HG03108 (cell line): ENCODE results near the gene RANGAP1.

Experiments
- ATAC-seq: cut with Tn5 transposase; IDR thresholded peaks from one replicate; pipeline ENCODE4 v1.9.1; 2021; ENCODE audit warnings: moderate library complexity; ENCODE audit not compliant: unreplicated experiment

The RANGAP1 gene

DNA sequence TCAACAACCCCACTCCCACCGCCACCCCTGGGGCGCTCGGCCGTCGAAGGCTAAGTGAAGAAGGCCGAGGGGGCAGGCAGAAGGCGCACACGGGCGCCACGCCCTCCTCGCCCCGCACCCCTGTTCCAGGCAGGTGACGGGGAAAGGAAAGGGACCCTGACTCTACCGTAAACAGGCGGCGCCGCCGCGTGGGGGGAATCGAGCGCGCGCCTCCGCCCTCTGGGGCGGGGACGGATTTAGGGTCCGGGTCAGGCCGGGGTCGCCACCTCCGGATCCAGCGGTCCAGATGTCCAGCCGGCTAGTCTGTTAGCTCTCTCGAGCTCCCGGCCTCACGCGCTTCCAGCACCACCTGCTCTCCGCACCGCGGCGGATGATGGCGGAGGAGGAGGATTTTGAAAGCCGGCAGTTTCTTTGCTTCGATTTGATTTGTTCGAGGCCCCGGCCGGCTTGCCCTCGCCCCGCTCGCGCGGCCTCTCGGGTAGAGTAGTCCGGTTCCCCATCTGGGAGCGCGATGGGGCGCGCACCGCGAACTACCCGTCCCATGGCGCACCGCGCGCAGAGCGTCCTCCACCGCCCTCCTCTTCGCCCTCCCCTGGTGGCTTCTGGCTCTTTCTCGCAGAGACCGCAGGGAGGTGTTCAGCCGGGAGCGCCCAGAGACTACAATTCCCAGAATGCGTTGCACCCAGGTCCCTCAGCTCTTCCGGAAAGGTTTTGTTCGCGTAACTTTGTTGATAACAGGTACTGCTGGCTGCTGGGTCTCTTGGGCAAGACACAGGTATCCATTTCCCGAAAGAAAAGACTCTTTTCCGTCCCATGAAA, at the start of gene RANGAP1:
Gene RANGAP1, minus strand, starts transcription at position 368 of the 819 bp plus-strand sequence. CDS start 5,143 bp downstream, outside the sequence.
- peak; percentile 95 for ATAC-seq

- ATAC-seq, result no peak
These were observed 49.1 kb upstream of the RANGAP1 start for GRCh38 chr22:41334951-41335635.

DNA sequence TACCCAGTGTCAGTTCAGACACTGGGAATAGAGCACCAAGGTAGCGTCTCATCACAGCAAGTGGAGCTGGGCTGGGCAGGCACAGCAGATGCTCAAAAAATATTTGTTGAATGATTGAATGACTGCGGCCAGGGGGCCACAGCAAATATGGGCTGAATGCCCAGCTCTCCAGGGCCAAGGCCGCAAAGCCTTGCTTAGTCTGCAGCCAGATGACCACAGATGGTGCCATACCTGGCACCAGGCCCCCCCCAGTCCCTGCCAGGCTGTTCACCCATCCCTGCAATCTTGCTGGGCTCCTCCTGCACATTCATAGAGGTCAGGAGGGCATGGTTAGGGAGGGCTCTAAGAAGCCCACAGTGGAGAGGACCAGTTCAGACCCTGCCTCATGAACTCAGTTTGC, 48.2 kb upstream of the RANGAP1 start:
- ATAC-seq, result no peak

- no peak for ATAC-seq
These were observed 47.8 kb upstream of the RANGAP1 start for GRCh38 chr22:41333806-41334205.

DNA sequence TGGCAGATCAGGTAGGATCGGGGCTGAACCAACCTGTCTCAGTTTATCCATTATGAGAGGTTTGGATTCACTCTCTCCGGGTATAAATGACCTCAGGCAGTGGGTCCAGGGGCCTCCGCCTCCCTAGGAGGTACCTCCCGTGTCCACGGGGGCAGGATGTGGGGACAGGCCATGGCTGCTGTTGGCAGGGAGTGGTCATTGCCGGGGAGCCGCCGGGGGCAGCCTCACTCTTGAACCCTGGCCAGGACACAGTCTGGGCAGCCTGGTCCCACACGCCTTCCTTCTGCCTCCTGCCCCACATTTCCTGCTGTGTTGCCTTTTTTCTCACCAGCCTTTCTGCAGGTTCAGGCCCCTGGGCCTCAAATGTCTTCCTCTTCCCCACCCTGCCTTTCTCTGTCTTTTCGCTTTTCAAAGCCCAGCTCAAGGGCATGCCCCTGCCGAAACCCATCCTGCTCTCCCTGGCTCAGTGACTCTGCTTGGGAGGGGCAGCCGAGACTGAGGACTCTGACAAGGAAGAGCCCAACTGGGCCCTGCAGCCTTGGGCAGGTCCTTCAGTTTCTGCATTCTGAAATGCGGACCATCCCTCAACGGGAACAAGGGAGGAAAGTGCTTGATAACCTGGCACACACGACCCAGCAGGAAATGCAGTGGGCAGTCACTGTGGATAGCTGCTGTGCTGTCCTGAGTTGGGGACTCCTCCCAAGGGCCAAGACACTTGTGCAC, 46.4 kb upstream of the RANGAP1 start:
- ATAC-seq, result no peak

DNA sequence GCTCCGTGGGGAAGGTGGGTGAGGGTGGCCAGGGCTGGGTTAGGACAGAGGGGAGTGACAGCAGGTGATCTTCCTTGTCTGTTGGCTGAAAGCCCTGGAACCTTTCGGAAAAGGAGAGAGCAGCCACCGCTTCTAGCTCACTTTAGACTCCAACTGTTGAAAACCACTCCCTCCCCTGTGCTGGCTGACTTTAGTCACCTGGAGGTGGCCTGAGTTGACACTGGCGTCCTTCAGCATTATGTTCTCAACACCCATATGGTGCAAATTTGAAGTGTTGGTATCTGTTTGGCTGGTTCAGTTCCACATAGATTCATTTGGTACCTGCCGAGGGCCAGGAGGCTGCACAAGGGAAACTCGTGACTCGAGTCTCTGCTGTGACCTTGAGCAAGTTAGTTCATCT, 44.2 kb upstream of the RANGAP1 start:
- ATAC-seq, result no peak

DNA sequence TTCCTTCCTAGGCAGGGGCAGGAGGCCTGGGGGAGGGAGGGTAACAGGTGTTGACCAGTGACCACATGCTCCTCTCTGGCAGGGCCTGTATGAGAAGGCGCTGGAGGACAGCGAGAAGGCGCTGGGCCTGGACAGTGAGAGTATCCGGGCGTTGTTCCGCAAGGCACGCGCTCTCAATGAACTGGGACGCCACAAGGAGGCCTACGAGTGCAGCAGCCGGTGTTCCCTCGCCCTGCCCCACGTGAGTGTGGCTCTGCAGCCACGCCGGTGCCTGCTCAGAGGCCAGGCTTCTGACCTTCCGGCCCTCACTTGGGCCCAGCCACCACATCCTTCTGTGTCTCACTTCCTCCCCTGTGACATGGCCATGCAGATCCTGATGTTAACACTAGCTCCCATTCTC, 41.1 kb upstream of the RANGAP1 start:
- ATAC-seq, result no peak

- ATAC-seq, result no peak
These were observed 39.0 kb upstream of the RANGAP1 start for GRCh38 chr22:41324821-41325528.

GRCh38 chr22:41320416-41321240, 34.6 kb upstream of the RANGAP1 start:
- no peak for ATAC-seq

- ATAC-seq, result no peak
These were observed 29.6 kb upstream of the RANGAP1 start for GRCh38 chr22:41315586-41315985.

DNA sequence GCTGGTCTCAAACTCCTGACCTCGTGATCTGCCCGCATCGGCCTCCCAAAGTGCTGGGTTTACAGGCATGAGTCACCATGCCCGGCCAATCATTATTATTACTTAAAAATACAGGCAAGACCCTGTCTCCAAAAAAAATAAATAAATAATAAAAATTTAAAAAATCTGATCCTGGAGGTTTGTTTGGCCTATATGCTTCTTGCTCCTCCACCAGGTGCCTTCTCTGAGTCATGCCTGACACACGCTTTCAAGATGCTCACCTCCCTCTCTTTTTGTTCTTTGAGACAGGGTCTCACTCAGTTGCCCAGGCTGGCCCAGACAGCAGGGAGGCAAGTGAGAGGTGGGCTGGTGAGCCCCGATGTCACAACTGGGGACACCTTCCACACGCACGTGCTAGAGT, 28.8 kb upstream of the RANGAP1 start:
- no peak for ATAC-seq

DNA sequence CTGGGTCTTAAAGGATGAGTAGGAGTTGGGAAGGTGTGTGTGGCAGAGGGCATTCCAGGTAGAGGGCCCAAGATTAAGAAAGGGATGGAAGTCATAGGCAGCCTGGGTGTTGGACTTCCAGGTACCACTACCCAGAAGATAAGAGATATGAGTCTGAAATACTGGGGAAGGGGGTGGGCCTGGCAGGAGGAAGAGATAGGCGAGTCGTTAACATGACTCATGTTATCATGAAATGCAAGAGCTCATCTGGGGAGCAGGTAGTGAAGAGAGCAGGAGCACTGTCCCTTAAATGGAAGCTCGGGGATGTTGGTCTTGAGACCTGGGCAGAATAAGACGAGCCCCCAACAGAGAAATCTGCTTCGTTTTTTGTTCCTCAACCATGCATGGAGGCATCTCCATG, 25.5 kb upstream of the RANGAP1 start:
- no peak for ATAC-seq

GRCh38 chr22:41310336-41310735, 24.3 kb upstream of the RANGAP1 start:
- no peak for ATAC-seq

DNA sequence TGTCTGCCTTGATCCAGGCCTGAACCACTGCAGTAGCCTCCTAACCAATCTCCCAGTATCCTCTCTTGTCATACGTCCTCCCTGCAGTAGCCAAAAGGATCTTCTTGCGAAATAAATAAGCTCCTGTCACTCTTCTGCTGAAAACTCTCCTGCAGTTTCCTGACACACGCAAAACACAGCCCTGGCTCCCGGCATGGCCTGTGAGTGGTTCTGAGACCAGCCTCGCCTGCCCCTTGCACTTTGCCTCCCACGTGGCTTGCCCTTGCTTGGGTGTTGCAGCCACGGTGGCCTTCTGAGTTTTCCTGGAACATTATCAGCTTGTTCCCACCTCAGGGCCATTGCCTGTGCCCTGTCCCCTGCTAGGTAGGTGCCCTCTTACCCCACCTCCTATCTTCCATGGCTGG, 22.6 kb upstream of the RANGAP1 start:
- no peak for ATAC-seq

DNA sequence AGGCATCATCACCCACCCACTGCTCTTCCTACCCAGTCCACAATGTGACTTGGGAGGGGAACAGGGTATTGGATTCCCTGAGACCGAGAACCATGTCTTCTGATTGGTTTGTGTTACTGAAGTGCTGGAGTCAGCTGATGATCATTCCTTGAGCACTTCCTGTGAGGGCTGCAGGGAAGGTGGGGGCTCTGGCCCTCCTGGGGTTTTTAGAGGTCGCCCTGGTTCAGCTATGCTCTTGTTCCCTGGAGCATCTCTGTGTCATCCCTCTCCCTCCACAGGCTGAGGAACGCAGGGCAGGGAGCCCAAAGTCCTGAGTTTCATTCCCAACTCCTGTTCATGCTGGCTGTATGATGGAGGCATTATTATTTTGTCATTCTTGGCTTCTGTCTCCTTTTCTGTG, 22.1 kb upstream of the RANGAP1 start:
- ATAC-seq, result no peak

- no peak for ATAC-seq
These were observed 19.7 kb upstream of the RANGAP1 start for GRCh38 chr22:41305646-41306045.

GRCh38 chr22:41302811-41303210, 16.8 kb upstream of the RANGAP1 start:
- ATAC-seq, result no peak

- ATAC-seq, result no peak
These were observed 16.2 kb upstream of the RANGAP1 start for GRCh38 chr22:41302021-41302767.
